ENCODE measurements around the gene LRRC4. TPM values are rescaled to one million over a fixed set of nuclear protein-coding genes. Genes with fewer than 3 reads are reported as not detected.

LRRC4 gene
- polyA plus RNA-seq, 1 of the 3 experiments (the other 2 are of a cell fraction), result 0.44 TPM

Other genes starting within 250 kb of the LRRC4 start
- not detected in 2 replicates for gene LEP, start 209.8 kb upstream of the LRRC4 start, polyA plus RNA-seq (2012; rRNA removed)